Adrenal gland (tissue), 5 donors: ENCODE data around the gene RNF220.

ENCODE experiments used
- POLR2A ChIP-seq, 2 donors: fragments of 450-650 bp; IDR thresholded peaks; one replicate each; pipeline ENCODE4 v1.6.1; 2017; ENCODE audit warnings: antibody characterized with exemption in 2 of 2, mild to moderate bottlenecking in 2 of 2, moderate library complexity in 1 of 2
- TF ChIP-seq, protein P1 (sequence below), 6 experiments: fragments of 450-650 bp in 4 of 6; fragments of 200-600 bp in 2 of 6; sonication (generic) in 1 of 6; IDR thresholded peaks; 1 replicate in 5 of 6; 2 replicates in 1 of 6; pipeline versions ENCODE4 v1.5.1 to v1.8.0; 2016 to 2021; ENCODE audit warnings: antibody characterized with exemption in 6 of 6, mild to moderate bottlenecking in 2 of 6, moderate library complexity in 1 of 6
- donor health status: DM: no; HTN: no; CAD: no.

DNA sequence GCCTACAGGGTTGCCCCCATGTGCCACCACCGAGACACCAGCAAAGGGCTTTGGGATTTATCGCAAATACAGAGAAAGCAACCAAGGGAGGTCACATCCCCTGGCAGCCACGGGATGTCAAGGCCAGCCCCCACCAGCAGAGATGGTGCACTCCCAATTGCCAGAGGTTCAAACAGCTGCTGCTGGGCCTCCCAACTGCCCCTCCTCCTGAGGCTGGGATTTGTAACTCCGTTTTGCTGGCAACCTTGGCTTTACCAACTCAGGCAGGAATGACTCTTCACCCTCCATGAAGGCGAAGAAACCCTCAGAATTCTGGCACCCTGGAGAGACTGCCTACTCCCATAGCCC is 257.6 kb downstream of the RNF220 start:
- TF ChIP-seq, protein P1, sequence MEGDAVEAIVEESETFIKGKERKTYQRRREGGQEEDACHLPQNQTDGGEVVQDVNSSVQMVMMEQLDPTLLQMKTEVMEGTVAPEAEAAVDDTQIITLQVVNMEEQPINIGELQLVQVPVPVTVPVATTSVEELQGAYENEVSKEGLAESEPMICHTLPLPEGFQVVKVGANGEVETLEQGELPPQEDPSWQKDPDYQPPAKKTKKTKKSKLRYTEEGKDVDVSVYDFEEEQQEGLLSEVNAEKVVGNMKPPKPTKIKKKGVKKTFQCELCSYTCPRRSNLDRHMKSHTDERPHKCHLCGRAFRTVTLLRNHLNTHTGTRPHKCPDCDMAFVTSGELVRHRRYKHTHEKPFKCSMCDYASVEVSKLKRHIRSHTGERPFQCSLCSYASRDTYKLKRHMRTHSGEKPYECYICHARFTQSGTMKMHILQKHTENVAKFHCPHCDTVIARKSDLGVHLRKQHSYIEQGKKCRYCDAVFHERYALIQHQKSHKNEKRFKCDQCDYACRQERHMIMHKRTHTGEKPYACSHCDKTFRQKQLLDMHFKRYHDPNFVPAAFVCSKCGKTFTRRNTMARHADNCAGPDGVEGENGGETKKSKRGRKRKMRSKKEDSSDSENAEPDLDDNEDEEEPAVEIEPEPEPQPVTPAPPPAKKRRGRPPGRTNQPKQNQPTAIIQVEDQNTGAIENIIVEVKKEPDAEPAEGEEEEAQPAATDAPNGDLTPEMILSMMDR (IDR thresholded peaks at IDR 0.05): no peak
- TF ChIP-seq POLR2A (IDR thresholded peaks at IDR 0.05): no peak
